Measurements from ENCODE around the gene MED27.

DNA sequence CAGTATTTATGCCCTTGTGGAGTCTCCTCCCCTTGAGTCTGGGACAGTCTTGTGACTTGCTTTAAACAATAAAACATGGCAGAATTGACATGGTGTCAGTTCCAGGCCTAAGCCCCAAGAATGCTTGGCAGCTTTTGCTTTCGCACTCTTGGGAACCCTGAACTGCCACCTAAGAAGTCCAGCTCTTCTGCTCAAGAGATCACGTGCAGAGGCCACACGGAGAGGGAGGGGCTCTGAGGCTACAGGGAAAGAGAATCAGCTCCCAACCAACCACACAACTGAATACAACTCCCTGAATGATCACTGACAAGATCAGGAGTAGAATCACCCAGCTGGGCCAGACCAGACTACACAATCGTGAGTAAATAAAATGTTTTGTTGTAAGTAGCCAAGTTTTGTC is 97.6 kb downstream of the MED27 start:
- TF ChIP-seq, protein P1, sequence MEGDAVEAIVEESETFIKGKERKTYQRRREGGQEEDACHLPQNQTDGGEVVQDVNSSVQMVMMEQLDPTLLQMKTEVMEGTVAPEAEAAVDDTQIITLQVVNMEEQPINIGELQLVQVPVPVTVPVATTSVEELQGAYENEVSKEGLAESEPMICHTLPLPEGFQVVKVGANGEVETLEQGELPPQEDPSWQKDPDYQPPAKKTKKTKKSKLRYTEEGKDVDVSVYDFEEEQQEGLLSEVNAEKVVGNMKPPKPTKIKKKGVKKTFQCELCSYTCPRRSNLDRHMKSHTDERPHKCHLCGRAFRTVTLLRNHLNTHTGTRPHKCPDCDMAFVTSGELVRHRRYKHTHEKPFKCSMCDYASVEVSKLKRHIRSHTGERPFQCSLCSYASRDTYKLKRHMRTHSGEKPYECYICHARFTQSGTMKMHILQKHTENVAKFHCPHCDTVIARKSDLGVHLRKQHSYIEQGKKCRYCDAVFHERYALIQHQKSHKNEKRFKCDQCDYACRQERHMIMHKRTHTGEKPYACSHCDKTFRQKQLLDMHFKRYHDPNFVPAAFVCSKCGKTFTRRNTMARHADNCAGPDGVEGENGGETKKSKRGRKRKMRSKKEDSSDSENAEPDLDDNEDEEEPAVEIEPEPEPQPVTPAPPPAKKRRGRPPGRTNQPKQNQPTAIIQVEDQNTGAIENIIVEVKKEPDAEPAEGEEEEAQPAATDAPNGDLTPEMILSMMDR (IDR thresholded peaks at IDR 0.05): no peak
- TF ChIP-seq, protein P2, sequence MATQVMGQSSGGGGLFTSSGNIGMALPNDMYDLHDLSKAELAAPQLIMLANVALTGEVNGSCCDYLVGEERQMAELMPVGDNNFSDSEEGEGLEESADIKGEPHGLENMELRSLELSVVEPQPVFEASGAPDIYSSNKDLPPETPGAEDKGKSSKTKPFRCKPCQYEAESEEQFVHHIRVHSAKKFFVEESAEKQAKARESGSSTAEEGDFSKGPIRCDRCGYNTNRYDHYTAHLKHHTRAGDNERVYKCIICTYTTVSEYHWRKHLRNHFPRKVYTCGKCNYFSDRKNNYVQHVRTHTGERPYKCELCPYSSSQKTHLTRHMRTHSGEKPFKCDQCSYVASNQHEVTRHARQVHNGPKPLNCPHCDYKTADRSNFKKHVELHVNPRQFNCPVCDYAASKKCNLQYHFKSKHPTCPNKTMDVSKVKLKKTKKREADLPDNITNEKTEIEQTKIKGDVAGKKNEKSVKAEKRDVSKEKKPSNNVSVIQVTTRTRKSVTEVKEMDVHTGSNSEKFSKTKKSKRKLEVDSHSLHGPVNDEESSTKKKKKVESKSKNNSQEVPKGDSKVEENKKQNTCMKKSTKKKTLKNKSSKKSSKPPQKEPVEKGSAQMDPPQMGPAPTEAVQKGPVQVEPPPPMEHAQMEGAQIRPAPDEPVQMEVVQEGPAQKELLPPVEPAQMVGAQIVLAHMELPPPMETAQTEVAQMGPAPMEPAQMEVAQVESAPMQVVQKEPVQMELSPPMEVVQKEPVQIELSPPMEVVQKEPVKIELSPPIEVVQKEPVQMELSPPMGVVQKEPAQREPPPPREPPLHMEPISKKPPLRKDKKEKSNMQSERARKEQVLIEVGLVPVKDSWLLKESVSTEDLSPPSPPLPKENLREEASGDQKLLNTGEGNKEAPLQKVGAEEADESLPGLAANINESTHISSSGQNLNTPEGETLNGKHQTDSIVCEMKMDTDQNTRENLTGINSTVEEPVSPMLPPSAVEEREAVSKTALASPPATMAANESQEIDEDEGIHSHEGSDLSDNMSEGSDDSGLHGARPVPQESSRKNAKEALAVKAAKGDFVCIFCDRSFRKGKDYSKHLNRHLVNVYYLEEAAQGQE (IDR thresholded peaks at IDR 0.05; ENCODE audit: insufficient read depth in 1 of 2, low read depth in 2 of 2, low read length in 1 of 2): no peak
- no peak for TF ChIP-seq POLR2AphosphoS5 (IDR thresholded peaks at IDR 0.05; ENCODE audit: low read depth, low read length)

Measured in Panc1 (cell line).